Renal cortex interstitium (tissue), 11 donors: ENCODE measurements around the gene RARA. TPM values are rescaled to one million over a fixed set of nuclear protein-coding genes. Genes with fewer than 3 reads are reported as not detected.

ENCODE experiments used
- DNase-seq, 11 donors: peaks; one replicate each; pipeline ENCODE4 v3.0.0-alpha.2; 2013; ENCODE audit warnings: low read depth in 9 of 11, low spot score in 4 of 11; ENCODE audit errors: extremely low read depth in 1 of 11
- polyA plus RNA-seq, 3 donors: library from polyadenylated mRNA; unstranded; fragments of 120-200 nt; gene quantifications; one replicate each; pipeline ENCODE4 v1.2.1, GENCODE V29; 2013; ENCODE audit not compliant: insufficient read length in 3 of 3

The RARA gene
- polyA plus RNA-seq, 3 donors, result 37.9 to 41.5 (median 41.0) TPM

DNA sequence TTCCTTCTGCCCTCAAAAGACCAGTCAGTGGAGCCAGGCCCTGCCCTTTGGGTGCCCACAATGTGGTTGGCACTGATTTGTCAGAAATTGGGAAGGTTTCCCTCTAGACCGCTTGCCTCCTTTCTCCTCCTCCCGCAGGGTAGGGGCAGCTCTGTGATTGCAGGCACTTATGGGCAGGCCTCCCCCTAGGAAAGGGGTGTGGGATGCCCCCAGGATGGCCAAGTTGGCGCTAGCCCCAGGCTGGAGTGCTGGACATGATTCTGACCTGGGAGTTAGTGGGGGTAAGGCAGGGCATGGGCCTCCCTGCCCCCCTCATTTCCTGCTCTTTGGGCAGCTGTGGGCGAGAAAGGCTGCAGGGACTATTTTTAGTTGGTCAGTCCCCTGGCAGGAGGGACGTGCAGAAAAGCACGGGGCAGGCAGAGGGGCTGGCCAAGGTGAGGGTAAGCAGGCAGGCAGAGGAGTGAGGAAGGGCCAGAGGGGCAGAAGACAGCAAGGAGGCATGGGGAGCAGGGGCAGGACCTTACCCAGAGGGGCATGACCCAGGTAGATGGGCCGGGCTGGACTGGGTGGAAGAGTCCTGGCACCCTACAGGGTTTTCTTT lies 3.3 kb downstream of the RARA start:
- DNase-seq, result no peak

DNA sequence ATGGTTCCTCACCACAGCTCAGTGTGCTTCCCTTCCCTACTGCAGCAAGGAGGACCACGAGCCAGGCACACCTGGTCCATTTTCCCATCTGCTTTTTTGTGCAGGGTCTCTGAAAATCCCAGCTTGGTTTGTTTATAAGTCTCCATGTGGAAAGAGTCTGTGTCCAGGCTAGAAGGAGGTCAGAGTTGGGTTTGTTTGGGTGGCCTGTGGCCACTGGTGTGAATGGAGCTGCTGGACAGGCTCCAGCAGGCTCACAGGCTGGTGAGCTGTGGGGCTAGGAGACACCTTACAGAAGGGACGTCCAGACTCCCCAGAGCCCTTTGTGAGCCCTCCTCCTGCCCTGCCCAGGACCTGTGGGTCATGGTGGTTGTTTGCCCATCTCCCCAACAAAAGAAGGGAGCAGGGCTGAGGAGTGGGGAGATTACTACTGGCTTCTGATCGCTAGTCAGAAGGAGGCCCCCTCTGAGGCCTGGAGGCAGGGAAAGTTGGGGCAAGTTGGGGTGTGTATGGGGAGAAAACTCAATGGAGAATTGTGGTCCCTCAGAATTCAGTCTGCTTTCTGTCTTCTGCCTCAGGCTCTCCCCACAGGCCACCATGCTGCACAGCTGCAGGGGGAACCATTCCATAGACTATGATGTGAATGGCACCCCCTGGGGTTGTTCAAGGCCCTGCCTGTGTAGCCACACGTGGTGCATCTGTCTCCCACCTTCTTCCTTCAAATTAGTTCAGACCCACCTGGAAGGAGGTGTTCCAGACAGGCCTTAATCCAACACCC lies 4.1 kb downstream of the RARA start:
- no peak for DNase-seq

DNA sequence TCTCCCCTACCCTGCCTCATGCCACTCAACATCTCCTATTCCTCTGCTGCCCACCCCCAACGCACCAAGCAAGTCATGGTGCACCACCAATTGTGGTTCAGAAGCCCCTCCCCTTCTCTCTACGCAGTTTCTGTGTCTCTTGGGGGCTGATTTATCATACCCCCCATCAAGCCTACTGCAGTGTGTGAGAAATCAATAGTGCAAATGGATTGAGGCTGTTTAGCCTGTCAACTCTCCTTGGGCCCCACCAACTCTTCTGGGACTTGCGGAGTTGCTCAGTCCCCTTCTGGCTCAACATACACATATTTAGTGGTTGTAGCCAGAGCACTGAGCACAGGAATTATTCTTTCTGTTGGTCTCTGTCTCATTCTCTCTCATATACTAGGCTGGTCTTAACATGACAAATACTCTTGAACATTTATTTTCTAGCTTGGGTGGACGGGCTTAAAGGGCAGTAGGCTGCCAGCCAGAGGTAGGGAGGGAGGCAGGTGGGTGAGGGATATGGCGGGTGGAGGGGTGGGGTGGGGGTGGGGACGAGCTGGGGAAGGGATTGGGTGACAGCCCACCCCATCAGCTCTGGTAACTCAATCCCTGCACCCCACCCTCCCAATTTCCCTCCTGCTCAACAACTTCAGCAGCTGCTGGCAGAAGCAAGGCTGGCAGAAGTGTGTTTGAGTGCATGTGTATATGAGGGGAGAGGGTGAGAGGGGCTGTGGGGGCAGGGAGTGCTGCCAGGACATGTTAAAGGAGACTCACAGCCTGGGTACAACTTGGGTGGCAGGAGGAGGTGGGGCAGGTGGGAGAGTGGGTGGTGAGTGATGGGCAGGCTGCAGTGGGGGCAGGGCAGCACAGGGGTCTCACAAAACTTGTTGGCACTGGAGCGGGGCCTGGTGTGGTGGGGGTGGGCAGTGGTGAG lies 4.9 kb downstream of the RARA start:
- no peak for DNase-seq

DNA sequence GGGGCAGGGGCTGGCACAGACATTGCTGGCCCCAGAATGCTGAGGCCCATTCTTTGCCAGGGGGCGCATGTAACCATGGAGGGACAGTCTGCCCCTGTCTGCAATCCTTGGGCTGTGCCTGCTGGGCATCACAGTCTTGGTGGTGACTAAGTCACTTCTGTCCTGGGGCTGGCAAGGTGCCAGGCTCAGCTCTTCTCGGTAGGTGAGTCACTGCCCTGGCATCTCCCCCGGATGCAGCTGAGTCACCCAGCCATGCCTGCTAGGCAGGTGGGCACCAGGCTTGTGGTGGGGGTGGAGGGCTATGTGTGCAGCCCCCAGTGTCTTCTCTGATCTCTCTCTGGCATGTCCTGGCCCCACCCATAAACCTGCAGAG lies 5.6 kb downstream of the RARA start:
- DNase-seq, result peak in 2 of 11 donors; percentile 65 to 73

GRCh38 chr17:40315206-40315605 lies 6.2 kb downstream of the RARA start:
- no peak for DNase-seq

- no peak for DNase-seq
Measured at GRCh38 chr17:40315678-40316570, 6.9 kb downstream of the RARA start.

- peak in 3 of 11 donors; percentile 73 to 80 (median 74) for DNase-seq
Measured at GRCh38 chr17:40316571-40317344, 7.8 kb downstream of the RARA start.

- no peak for DNase-seq
Measured at GRCh38 chr17:40317345-40317873, 8.4 kb downstream of the RARA start.

GRCh38 chr17:40317880-40318829 lies 9.2 kb downstream of the RARA start:
- peak in 9 of 11 donors; percentile 89 to 97 (median 93) for DNase-seq

DNA sequence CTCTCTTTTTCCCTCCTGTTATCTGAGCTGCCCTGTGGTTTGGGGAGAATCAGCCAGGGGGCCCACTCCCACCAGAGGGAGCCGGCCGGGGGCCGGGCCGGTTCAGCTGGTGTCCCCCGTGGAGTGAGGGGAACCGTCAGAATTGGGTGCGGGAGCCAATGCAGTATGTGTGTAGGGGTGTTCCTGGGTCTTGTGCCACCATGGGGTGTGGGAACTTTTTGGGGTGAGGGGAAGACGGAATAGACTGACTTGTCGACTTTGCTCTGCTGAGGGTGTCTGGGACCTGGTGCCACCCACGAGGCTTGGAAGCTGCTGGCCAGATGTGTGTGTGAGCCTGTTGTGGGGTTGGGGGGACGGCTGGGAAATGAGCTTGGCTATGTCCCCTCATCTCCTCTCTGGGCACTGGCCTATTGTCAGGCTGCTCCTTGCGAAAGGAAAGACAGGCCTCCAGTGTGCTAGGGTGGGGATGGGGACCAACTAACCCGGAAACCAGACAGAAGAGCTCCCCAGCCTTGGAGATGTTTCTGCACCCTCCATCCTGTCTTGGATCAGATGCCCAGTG lies 9.9 kb downstream of the RARA start:
- DNase-seq, result no peak

DNA sequence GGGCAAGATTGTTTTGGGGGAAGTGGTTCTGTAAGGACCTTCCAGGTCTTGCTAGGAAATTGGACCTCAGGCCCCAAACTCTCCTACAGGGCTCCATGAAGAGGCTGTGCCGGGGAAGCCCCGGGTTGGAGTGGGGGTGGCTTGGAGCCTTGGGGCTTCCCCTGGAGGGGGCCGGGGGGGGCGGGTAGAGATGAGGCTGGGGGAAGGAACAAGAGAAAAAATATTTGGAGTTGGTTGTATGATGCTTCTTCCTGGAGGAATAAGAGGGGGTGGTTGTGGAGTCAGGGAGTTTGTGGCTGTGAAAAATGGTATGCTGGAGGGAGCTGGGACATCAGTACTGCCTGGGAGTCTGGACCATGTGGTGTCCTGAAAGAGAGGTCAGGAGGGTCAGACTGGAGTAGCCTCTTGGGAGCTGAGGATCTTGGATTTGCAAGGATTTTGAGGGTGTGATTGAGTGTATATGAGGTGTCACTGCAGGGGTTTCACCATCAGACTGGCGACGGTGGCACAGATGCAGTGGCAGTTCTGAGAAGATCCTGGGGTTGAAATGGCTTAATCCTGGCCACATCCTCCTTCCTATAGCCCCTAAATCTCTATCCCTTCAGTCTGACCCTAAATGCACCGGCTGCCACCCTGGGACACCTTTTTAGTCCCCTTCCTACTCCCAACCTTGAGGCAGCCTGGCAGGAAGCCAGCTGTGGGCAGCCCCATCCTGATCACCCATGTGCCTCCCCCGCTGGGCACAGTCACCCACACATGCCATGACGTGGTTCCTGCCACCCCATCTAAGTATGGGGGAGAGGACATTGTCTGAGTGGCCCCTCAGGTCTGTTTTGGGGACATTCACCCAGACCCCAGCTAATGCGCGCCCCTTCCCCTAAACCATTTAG lies 10.9 kb downstream of the RARA start:
- DNase-seq, result no peak

DNA sequence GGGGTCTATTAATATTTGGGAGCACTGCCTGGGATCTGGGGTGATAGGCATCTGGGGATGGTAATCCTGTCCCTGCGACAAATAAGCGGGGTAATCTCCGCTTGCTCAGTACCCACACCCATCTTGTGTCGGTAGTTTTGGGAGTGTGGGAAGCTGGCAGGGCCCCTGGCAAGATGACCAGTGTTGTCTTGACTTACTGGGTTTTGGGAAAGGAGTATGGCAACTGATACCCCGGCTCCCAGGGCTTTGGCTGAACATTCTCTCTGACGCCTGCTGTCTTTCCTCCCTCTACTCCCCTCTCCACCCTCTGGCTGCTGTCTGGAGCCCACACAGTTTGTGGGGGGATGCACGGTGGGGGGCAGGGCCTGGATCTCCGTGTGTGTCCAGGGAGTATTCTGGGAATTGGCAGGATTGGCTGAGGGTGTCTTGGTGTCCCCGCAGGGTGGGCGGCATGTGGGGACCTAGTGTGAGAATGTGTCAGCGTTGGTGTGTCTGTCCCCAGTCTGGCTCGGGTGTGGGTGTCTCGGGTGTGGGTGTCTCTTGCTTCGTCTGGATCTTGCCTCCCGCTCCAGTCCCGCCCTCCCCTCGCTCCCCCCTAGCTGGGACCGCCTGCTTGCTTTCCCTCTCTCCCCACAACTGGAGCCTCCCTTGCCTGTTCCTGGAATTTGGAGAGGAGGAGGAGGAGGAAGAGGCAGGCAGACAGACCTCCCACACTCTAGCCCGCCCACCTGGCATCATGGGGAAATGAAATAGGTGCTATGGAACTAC lies 12.0 kb downstream of the RARA start:
- no peak for DNase-seq

- no peak for DNase-seq
Measured at GRCh38 chr17:40321524-40321929, 12.5 kb downstream of the RARA start.

DNA sequence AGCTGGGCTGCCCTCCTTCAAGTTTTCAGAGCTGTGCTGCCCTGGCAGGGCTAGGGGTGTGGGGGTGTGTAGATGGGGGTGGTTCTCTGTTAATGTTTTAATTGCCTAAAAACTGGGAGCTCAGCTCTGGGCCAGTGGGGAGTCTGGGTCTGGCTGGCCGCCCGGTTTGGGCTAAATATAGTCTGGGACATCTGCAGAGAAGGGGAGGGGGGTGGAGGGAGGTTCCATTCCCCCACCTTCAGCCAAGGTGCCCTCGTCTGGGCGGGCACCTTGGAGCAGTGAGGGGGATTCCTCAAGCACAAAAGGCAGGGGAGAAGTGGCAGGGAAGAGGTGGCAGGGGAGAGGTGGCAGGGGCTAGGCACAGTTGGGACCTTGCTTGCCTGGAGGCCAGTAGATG lies 13.0 kb downstream of the RARA start:
- DNase-seq, result no peak
